Right renal pelvis (tissue), 4 donors: ENCODE measurements around the gene SATB1. TPM values are rescaled to one million over a fixed set of nuclear protein-coding genes. Genes with fewer than 3 reads are reported as not detected.

Experiments used
- DNase-seq, 4 donors: peaks; one replicate each; pipeline ENCODE4 v3.0.0-alpha.2; 2013; ENCODE audit warnings: low read depth in 4 of 4, low spot score in 3 of 4, missing footprints in 1 of 4
- polyA plus RNA-seq, 4 donors: library from polyadenylated mRNA; unstranded; fragments of 120-200 nt; gene quantifications; one replicate each; pipeline ENCODE4 v1.2.1, GENCODE V29; 2013; ENCODE audit not compliant: insufficient read length in 4 of 4

SATB1 gene
- polyA plus RNA-seq, 4 donors, result 38.8 to 47.8 (median 43.0) TPM

- no peak for DNase-seq
Observed at GRCh38 chr3:18432752-18433151, 7.6 kb upstream of the SATB1 start.

GRCh38 chr3:18431266-18431665, 6.1 kb upstream of the SATB1 start:
- DNase-seq, result no peak

- no peak for DNase-seq
Observed at GRCh38 chr3:18428991-18429745, 4.0 kb upstream of the SATB1 start.

GRCh38 chr3:18428036-18428435, 2.9 kb upstream of the SATB1 start:
- DNase-seq, result no peak

- DNase-seq, result no peak
Observed at GRCh38 chr3:18426597-18427193, 1.6 kb upstream of the SATB1 start.

GRCh38 chr3:18425641-18426257, 610 bp upstream of the SATB1 start:
- no peak for DNase-seq

- peak in 1 of 4 donors; percentile 41 for DNase-seq
Observed at GRCh38 chr3:18424213-18424728, 868 bp downstream of the SATB1 start.

- DNase-seq, result peak in 1 of 4 donors; percentile 52
Observed at GRCh38 chr3:18423401-18424212, 1.5 kb downstream of the SATB1 start.

GRCh38 chr3:18422972-18423371, 2.2 kb downstream of the SATB1 start:
- DNase-seq, result no peak

- DNase-seq, result no peak
Observed at GRCh38 chr3:18420555-18420954, 4.6 kb downstream of the SATB1 start.

- DNase-seq, result no peak
Observed at GRCh38 chr3:18419232-18419631, 5.9 kb downstream of the SATB1 start.

GRCh38 chr3:18417904-18418572, 7.1 kb downstream of the SATB1 start:
- DNase-seq, result no peak

- no peak for DNase-seq
Observed at GRCh38 chr3:18416332-18416731, 8.8 kb downstream of the SATB1 start.

GRCh38 chr3:18415839-18416238, 9.3 kb downstream of the SATB1 start:
- DNase-seq, result no peak

GRCh38 chr3:18415167-18415566, 10.0 kb downstream of the SATB1 start:
- no peak for DNase-seq

- DNase-seq, result no peak
Observed at GRCh38 chr3:18412684-18413083, 12.5 kb downstream of the SATB1 start.

- DNase-seq, result no peak
Observed at GRCh38 chr3:18411541-18411940, 13.6 kb downstream of the SATB1 start.

GRCh38 chr3:18410205-18410604, 14.9 kb downstream of the SATB1 start:
- DNase-seq, result no peak

- DNase-seq, result no peak
Observed at GRCh38 chr3:18409266-18409665, 15.9 kb downstream of the SATB1 start.

- DNase-seq, result no peak
Observed at GRCh38 chr3:18405141-18405540, 20.0 kb downstream of the SATB1 start.
